ENCODE results near the gene SMIM33. TPM values are rescaled to one million over a fixed set of nuclear protein-coding genes. Genes with fewer than 3 reads are reported as not detected.

Gene SMIM33
- total and polyA plus RNA-seq, 10 of the 15 experiments (the other 5 are each of a cell fraction or from before 2014, with no cell fraction given): 0.03 to 0.25 (median 0.07) TPM; not detected in 4

DNA sequence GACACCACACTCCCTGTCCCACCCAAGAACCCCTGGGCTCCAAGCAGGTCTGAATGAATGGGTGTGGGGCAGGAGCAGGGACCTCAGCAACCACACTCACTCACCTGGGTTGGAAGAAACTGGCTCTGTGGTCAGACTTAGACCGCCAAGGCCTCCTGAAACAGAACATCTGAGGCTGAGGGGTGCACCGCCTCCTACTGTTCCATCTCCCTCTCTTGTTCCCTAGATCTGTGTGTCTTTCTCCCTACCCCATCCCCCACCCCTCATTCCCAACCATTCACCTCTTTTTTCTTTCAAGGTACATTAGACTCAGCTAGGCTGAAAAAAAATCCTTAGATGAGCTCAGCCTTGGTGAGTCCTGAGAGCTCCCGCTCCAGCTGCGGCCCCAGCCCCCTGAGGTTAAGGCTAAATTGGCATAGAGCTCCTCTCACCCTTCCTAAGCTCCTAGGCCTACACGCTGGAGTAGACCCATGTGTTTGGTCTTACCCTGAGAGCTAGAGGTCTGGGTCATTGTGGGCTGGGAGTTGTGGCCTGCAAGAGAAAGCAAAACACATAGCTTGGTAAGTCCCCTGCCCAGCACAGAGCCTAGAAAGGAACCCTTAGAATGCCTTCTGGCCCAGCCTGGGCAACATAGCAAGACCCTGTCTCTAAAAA, 13.0 kb upstream of the SMIM33 start:
- Histone ChIP-seq H2AFZ (ENCODE audit: control insufficient read depth, low read depth, low read length) (no peak overlapping the region), H3K9ac (ENCODE audit: control insufficient read depth, insufficient read depth, low read length) (peak overlapping the region; percentile 33; the same call in 1 of the 2 replicates), H3K4me3 (no peak overlapping the region; the same call in 1 of the 2 replicates), H3K79me2 (ENCODE audit: control insufficient read depth, insufficient read depth, low read length) (no peaks in the 10 kb centered on the region), H3K4me1 (ENCODE audit: control insufficient read depth, insufficient read depth, low read length) (peaks cover 48% of the 10 kb centered on the region), H4K20me1 (ENCODE audit: control insufficient read depth, insufficient read depth) (no peaks in the 10 kb centered on the region), H3K4me2 (ENCODE audit: control insufficient read depth, insufficient read depth) (peak overlapping the region; percentile 53), H3K27me3 (replicated peaks in 1 of 2; ENCODE audit: control insufficient read depth in 2 of 2, insufficient read depth in 2 of 2, low read length in 1 of 2) (no peaks in the 10 kb centered on the region), H3K36me3 (ENCODE audit: control insufficient read depth in 2 of 2, insufficient read depth in 2 of 2, low read length in 1 of 2) (no peaks in the 10 kb centered on the region), H3K27ac (ENCODE audit: control insufficient read depth, insufficient read depth) (peak overlapping the region; percentile 46; the same call in 1 of the 2 replicates), H3K9me3 (replicated peaks; ENCODE audit: control insufficient read depth, insufficient read depth, low read length) (no peaks in the 10 kb centered on the region)
- no TSS peak for BruUV-seq (replicated peaks)
- WGBS (ENCODE audit: insufficient coverage, insufficient replicate concordance, low lambda C conversion rate, missing lambda C conversion rate): 64% methylated on average over 5 of the region's 5 CpGs
- intact Hi-C loops (cut with micrococcal nuclease; ENCODE audit: unreplicated experiment): loop anchor here (1.0 to 5.0 kb wide), 4 partner anchors 18 to 205 kb away; partner anchors contain the start of genes DNAJC18 and STING1
- in situ Hi-C loops (cut with MboI): no loop called here
- ChIA-PET CTCF (interaction anchor here (0.6 to 4.4 kb wide), 9 partner anchors 8 to 114 kb away, joined by 3 to 39 read pairs (median 16); partner anchors contain the start of genes DNAJC18 and STING1), POLR2A (interaction anchor here (0.6 to 3.6 kb wide), 16 partner anchors 10 to 1732 kb away, joined by 3 to 53 read pairs (median 4); partner anchors contain the start of gene DNAJC18), RAD21 (ENCODE audit: unreplicated experiment) (interaction anchor here (0.5 to 3.6 kb wide), 19 partner anchors 10 to 691 kb away, joined by 3 to 47 read pairs (median 5); partner anchors contain the start of genes DNAJC18, SMIM33 and STING1), SMC1A (ENCODE audit: uncharacterized antibody, unreplicated experiment) (interaction anchor here (0.7 to 4.1 kb wide), 12 partner anchors 8 to 63 kb away, joined by 3 to 32 read pairs (median 6); partner anchors contain the start of genes DNAJC18 and STING1)
- ATAC-seq (peak; percentile 59), DNase-seq (ENCODE audit: low read depth, low spot score) (no peak), FAIRE-seq (no peak)
- TF ChIP-seq IKZF1 (conservative IDR thresholded peaks at IDR 0.05) (peak; percentile 75), BACH1 (IDR thresholded peaks at IDR 0.05; ENCODE audit: borderline replicate concordance) (no peak), RAD51 (IDR thresholded peaks at IDR 0.05) (no peak), RUNX3 (IDR thresholded peaks at IDR 0.05; ENCODE audit: low read length) (peak; percentile 96), SMARCA5 (IDR thresholded peaks at IDR 0.05) (peak; percentile 67; the same call in 1 of the 2 replicates), PML (IDR thresholded peaks at IDR 0.05; ENCODE audit: low read length) (no peak), HDGF (IDR thresholded peaks at IDR 0.05) (no peak), IKZF2 (IDR thresholded peaks at IDR 0.05) (peak; percentile 73 to 78), MEF2A (IDR thresholded peaks at IDR 0.05; ENCODE audit: insufficient read depth, low read depth, low read length) (peak; percentile 34; the same call in 1 of the 2 replicates), SPI1 (IDR thresholded peaks at IDR 0.05; ENCODE audit: borderline replicate concordance, insufficient read depth, low read depth, low read length) (no peak), NFIC (IDR thresholded peaks at IDR 0.05; ENCODE audit: low read depth, low read length) (peak; percentile 40; the same call in 1 of the 2 replicates), TAF1 (IDR thresholded peaks at IDR 0.05; ENCODE audit: borderline replicate concordance, low read depth, low read length) (no peak), NR2F1 (conservative IDR thresholded peaks at IDR 0.05) (peak; percentile 54; the same call in 1 of the 2 replicates), RB1 (IDR thresholded peaks at IDR 0.05; ENCODE audit: borderline replicate concordance) (no peak), SUPT20H (IDR thresholded peaks at IDR 0.05; ENCODE audit: borderline replicate concordance, control insufficient read depth, low read depth, low read length) (no peak), DPF2 (IDR thresholded peaks at IDR 0.05) (peak; percentile 50; the same call in 1 of the 2 replicates)
- TF ChIP-seq, protein P1, sequence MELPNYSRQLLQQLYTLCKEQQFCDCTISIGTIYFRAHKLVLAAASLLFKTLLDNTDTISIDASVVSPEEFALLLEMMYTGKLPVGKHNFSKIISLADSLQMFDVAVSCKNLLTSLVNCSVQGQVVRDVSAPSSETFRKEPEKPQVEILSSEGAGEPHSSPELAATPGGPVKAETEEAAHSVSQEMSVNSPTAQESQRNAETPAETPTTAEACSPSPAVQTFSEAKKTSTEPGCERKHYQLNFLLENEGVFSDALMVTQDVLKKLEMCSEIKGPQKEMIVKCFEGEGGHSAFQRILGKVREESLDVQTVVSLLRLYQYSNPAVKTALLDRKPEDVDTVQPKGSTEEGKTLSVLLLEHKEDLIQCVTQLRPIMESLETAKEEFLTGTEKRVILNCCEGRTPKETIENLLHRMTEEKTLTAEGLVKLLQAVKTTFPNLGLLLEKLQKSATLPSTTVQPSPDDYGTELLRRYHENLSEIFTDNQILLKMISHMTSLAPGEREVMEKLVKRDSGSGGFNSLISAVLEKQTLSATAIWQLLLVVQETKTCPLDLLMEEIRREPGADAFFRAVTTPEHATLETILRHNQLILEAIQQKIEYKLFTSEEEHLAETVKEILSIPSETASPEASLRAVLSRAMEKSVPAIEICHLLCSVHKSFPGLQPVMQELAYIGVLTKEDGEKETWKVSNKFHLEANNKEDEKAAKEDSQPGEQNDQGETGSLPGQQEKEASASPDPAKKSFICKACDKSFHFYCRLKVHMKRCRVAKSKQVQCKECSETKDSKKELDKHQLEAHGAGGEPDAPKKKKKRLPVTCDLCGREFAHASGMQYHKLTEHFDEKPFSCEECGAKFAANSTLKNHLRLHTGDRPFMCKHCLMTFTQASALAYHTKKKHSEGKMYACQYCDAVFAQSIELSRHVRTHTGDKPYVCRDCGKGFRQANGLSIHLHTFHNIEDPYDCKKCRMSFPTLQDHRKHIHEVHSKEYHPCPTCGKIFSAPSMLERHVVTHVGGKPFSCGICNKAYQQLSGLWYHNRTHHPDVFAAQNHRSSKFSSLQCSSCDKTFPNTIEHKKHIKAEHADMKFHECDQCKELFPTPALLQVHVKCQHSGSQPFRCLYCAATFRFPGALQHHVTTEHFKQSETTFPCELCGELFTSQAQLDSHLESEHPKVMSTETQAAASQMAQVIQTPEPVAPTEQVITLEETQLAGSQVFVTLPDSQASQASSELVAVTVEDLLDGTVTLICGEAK (IDR thresholded peaks at IDR 0.05; ENCODE audit: borderline replicate concordance): no peak
- TF ChIP-seq, protein P2, sequence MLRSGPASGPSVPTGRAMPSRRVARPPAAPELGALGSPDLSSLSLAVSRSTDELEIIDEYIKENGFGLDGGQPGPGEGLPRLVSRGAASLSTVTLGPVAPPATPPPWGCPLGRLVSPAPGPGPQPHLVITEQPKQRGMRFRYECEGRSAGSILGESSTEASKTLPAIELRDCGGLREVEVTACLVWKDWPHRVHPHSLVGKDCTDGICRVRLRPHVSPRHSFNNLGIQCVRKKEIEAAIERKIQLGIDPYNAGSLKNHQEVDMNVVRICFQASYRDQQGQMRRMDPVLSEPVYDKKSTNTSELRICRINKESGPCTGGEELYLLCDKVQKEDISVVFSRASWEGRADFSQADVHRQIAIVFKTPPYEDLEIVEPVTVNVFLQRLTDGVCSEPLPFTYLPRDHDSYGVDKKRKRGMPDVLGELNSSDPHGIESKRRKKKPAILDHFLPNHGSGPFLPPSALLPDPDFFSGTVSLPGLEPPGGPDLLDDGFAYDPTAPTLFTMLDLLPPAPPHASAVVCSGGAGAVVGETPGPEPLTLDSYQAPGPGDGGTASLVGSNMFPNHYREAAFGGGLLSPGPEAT (IDR thresholded peaks at IDR 0.05; ENCODE audit: low read depth): peak; percentile 34; the same call in 1 of the 2 replicates

Measured in GM12878 (cell line).